Liver (tissue), 9 donors: ENCODE data around the gene PGD. TPM values are rescaled to one million over a fixed set of nuclear protein-coding genes. Genes with fewer than 3 reads are reported as not detected.

ENCODE experiments used
- DNase-seq: peaks from one replicate; pipeline ENCODE4 v3.0.0-alpha.2; 2017; ENCODE audit warnings: low spot score
- H3K27ac ChIP-seq, 2 donors: one replicate each; pipeline ENCODE4 v1.7.0; 2013; ENCODE audit warnings: inconsistent platforms in 2 of 2, low read length in 2 of 2, control low read depth in 1 of 2, low read depth in 1 of 2, mild to moderate bottlenecking in 1 of 2
- H3K27me3 ChIP-seq, 4 donors: one replicate each; pipeline versions ENCODE4 v1.6.1 to v1.7.0; 2013; ENCODE audit warnings: low read length in 3 of 4, inconsistent platforms in 1 of 4, mild to moderate bottlenecking in 1 of 4, moderate library complexity in 1 of 4; ENCODE audit not compliant: control insufficient read depth in 4 of 4, insufficient read depth in 4 of 4
- H3K36me3 ChIP-seq, 4 donors: one replicate each; pipeline versions ENCODE4 v1.6.1 to v1.7.0; 2013; ENCODE audit warnings: low read length in 3 of 4, mild to moderate bottlenecking in 3 of 4, low read depth in 1 of 4, moderate library complexity in 1 of 4; ENCODE audit not compliant: control insufficient read depth in 4 of 4, insufficient read depth in 3 of 4
- H3K4me1 ChIP-seq, 4 donors: one replicate each; pipeline versions ENCODE4 v1.6.1 to v1.7.0; 2013; ENCODE audit warnings: low read length in 3 of 4, mild to moderate bottlenecking in 3 of 4, moderate library complexity in 1 of 4; ENCODE audit not compliant: control insufficient read depth in 4 of 4, insufficient read depth in 4 of 4
- H3K4me3 ChIP-seq, 3 donors: one replicate each; pipeline versions ENCODE4 v1.6.1 to v1.7.0; 2013; ENCODE audit warnings: low read length in 3 of 3, control low read depth in 1 of 3, low read depth in 1 of 3, mild to moderate bottlenecking in 1 of 3
- H3K9ac ChIP-seq, 2 donors: one replicate each; pipeline ENCODE4 v1.7.0; 2013; ENCODE audit warnings: low read length in 2 of 2, mild to moderate bottlenecking in 2 of 2, moderate library complexity in 2 of 2, control low read depth in 1 of 2, low read depth in 1 of 2
- H3K9me3 ChIP-seq, 4 donors: one replicate each; pipeline versions ENCODE4 v1.6.1 to v1.7.0; 2013; ENCODE audit warnings: low read length in 3 of 4; ENCODE audit not compliant: control insufficient read depth in 4 of 4
- CTCF ChIP-seq: fragments of 150-350 bp; IDR thresholded peaks from 2 replicates; pipeline ENCODE4 v1.5.1; 2017; ENCODE audit warnings: improper control_type of control experiment, low read depth, low read length; ENCODE audit not compliant: missing input control
- EGR1 ChIP-seq, 2 donors: IDR thresholded peaks; 2 replicates each; pipeline ENCODE4 v1.6.1; 2016 to 2018; ENCODE audit warnings: antibody characterized with exemption in 2 of 2, low read depth in 2 of 2
- FOXA1 ChIP-seq: IDR thresholded peaks from 2 replicates; pipeline ENCODE4 v1.6.1; 2016; ENCODE audit warnings: antibody characterized with exemption
- FOXA2 ChIP-seq: IDR thresholded peaks from 2 replicates; pipeline ENCODE4 v1.6.1; 2016; ENCODE audit warnings: antibody characterized with exemption
- GABPA ChIP-seq, 2 donors: IDR thresholded peaks in 1 of 2; conservative IDR thresholded peaks in 1 of 2; 2 replicates each; pipeline ENCODE4 v1.6.1; 2016; ENCODE audit warnings: antibody characterized with exemption in 2 of 2, mild to moderate bottlenecking in 1 of 2, moderate library complexity in 1 of 2
- HNF4A ChIP-seq, 2 donors: conservative IDR thresholded peaks; 2 replicates each; pipeline ENCODE4 v1.6.1; 2016; ENCODE audit warnings: antibody characterized with exemption in 2 of 2, mild to moderate bottlenecking in 2 of 2
- HNF4G ChIP-seq: IDR thresholded peaks from 2 replicates; pipeline ENCODE4 v1.6.1; 2016; ENCODE audit warnings: antibody characterized with exemption
- JUND ChIP-seq, 2 donors: IDR thresholded peaks; 2 replicates each; pipeline ENCODE4 v1.6.1; 2016; ENCODE audit warnings: antibody characterized with exemption in 2 of 2
- MAX ChIP-seq: IDR thresholded peaks from 2 replicates; pipeline ENCODE4 v1.6.1; 2016; ENCODE audit warnings: antibody characterized with exemption
- NR2F2 ChIP-seq: IDR thresholded peaks from 2 replicates; pipeline ENCODE4 v1.6.1; 2016; ENCODE audit warnings: antibody characterized with exemption
- RAD21 ChIP-seq, 2 donors: IDR thresholded peaks; 2 replicates each; pipeline ENCODE4 v1.6.1; 2016; ENCODE audit warnings: antibody characterized with exemption in 2 of 2, mild to moderate bottlenecking in 2 of 2
- RXRA ChIP-seq, 2 donors: IDR thresholded peaks; 2 replicates each; pipeline ENCODE4 v1.6.1; 2017 to 2018; ENCODE audit warnings: antibody characterized with exemption in 2 of 2, mild to moderate bottlenecking in 1 of 2
- SP1 ChIP-seq: IDR thresholded peaks from 2 replicates; pipeline ENCODE4 v1.6.1; 2018; ENCODE audit warnings: antibody characterized with exemption, mild to moderate bottlenecking
- TAF1 ChIP-seq: conservative IDR thresholded peaks from 2 replicates; pipeline ENCODE4 v1.6.1; 2016; ENCODE audit warnings: antibody characterized with exemption, mild to moderate bottlenecking
- YY1 ChIP-seq: IDR thresholded peaks from 2 replicates; pipeline ENCODE4 v1.6.1; 2016; ENCODE audit warnings: antibody characterized with exemption, mild to moderate bottlenecking
- WGBS: extraction: QIAGEN DNeasy Blood & Tissue Kit; methylation state at CpG from one replicate; pipeline ENCODE4 v1.1.7; 2013; 5-methylcytosine and 5-hydroxymethylcytosine counted together
- polyA plus RNA-seq, 2 donors: library from polyadenylated mRNA; stranded (reverse) in 1 of 2; unstranded in 1 of 2; fragments of 200-250 nt in 1 of 2; fragments of >200 nt in 1 of 2; fragmentation: Nextera tagmentation in 1 of 2; extraction: Ambion mirVana in 1 of 2; gene quantifications; one replicate each; pipeline versions ENCODE4 v1.2.1 to v1.2.3, GENCODE V29; 2013 to 2015
- total RNA-seq, 2 donors: library from RNA; depleted of rRNA; stranded (reverse); fragments of >200 nt; gene quantifications; one replicate each; pipeline ENCODE4 v1.2.3, GENCODE V29; 2014
- TF ChIP-seq, protein P1 (sequence below): IDR thresholded peaks from 2 replicates; pipeline ENCODE4 v1.6.1; 2016; ENCODE audit warnings: antibody characterized with exemption
- TF ChIP-seq, protein P2 (sequence below): IDR thresholded peaks from 2 replicates; pipeline ENCODE4 v1.6.1; 2016; ENCODE audit warnings: antibody characterized with exemption, mild to moderate bottlenecking
- TF ChIP-seq, protein P3 (sequence below): IDR thresholded peaks from 2 replicates; pipeline ENCODE4 v1.6.1; 2016; ENCODE audit warnings: antibody characterized with exemption
- donor health status: healthy.
- donor health status: healthy.
- donor health status: healthy.
- donor health status: healthy.
- donor health status: healthy.

Gene PGD
- total and polyA plus RNA-seq, 4 donors: 45.9 to 112 (median 70.7) TPM

DNA sequence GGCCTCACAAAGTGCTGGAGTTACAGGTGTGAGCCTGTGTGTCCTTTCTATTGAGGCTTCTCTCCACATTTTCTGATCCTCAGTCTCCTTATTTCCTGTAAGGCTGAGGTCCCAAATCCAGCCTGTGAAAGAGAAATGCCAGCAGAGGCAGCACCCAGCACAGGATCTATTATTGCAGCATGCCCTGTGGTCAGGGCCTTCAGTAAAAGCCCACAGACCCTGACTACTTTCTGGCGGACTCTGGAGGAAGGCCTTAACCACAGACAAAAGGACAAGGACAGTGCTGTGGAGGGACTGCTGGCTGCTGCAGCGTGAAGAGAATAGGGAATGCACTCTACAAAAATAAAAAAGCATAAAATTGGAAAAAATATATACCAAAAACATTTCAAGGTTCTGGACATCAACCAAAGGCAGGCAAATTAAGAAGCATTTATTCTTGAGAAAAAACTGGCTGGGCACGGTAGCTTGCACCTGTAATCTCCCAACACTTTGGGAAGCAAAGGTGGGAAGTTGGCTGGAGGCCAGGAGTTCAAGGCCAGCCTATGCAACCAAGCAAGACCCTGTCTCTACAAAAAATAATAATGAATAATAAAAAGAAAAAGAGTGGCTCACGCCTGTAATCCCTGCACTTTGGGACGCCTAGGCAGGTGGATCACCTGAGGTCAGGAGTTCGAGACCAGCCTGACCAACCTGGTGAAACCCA is 9.4 kb upstream of the PGD start:
- Histone ChIP-seq H3K36me3 (no peaks in the 10 kb centered on the region), H3K27me3 (no peaks in the 10 kb centered on the region), H3K9me3 (no peaks in the 10 kb centered on the region), H3K27ac (no peak overlapping the region), H3K9ac (no peak overlapping the region), H3K4me3 (no peak overlapping the region), H3K4me1 (peaks cover 7 to 17% (median 11%) of the 10 kb centered on the region in 4 donors)
- TF ChIP-seq FOXA1 (no peak), CTCF (no peak), HNF4A (conservative IDR thresholded peaks at IDR 0.05) (no peak), HNF4G (no peak), FOXA2 (no peak), RXRA (IDR thresholded peaks at IDR 0.05) (no peak), RAD21 (IDR thresholded peaks at IDR 0.05) (no peak), YY1 (no peak)
- TF ChIP-seq, protein P1, sequence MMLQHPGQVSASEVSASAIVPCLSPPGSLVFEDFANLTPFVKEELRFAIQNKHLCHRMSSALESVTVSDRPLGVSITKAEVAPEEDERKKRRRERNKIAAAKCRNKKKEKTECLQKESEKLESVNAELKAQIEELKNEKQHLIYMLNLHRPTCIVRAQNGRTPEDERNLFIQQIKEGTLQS: no peak
- TF ChIP-seq, protein P2, sequence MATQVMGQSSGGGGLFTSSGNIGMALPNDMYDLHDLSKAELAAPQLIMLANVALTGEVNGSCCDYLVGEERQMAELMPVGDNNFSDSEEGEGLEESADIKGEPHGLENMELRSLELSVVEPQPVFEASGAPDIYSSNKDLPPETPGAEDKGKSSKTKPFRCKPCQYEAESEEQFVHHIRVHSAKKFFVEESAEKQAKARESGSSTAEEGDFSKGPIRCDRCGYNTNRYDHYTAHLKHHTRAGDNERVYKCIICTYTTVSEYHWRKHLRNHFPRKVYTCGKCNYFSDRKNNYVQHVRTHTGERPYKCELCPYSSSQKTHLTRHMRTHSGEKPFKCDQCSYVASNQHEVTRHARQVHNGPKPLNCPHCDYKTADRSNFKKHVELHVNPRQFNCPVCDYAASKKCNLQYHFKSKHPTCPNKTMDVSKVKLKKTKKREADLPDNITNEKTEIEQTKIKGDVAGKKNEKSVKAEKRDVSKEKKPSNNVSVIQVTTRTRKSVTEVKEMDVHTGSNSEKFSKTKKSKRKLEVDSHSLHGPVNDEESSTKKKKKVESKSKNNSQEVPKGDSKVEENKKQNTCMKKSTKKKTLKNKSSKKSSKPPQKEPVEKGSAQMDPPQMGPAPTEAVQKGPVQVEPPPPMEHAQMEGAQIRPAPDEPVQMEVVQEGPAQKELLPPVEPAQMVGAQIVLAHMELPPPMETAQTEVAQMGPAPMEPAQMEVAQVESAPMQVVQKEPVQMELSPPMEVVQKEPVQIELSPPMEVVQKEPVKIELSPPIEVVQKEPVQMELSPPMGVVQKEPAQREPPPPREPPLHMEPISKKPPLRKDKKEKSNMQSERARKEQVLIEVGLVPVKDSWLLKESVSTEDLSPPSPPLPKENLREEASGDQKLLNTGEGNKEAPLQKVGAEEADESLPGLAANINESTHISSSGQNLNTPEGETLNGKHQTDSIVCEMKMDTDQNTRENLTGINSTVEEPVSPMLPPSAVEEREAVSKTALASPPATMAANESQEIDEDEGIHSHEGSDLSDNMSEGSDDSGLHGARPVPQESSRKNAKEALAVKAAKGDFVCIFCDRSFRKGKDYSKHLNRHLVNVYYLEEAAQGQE: no peak
- TF ChIP-seq, protein P3, sequence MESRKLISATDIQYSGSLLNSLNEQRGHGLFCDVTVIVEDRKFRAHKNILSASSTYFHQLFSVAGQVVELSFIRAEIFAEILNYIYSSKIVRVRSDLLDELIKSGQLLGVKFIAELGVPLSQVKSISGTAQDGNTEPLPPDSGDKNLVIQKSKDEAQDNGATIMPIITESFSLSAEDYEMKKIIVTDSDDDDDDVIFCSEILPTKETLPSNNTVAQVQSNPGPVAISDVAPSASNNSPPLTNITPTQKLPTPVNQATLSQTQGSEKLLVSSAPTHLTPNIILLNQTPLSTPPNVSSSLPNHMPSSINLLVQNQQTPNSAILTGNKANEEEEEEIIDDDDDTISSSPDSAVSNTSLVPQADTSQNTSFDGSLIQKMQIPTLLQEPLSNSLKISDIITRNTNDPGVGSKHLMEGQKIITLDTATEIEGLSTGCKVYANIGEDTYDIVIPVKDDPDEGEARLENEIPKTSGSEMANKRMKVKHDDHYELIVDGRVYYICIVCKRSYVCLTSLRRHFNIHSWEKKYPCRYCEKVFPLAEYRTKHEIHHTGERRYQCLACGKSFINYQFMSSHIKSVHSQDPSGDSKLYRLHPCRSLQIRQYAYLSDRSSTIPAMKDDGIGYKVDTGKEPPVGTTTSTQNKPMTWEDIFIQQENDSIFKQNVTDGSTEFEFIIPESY: no peak
- WGBS: 96% methylated on average over 6 of the region's 6 CpGs
- DNase-seq: no peak

DNA sequence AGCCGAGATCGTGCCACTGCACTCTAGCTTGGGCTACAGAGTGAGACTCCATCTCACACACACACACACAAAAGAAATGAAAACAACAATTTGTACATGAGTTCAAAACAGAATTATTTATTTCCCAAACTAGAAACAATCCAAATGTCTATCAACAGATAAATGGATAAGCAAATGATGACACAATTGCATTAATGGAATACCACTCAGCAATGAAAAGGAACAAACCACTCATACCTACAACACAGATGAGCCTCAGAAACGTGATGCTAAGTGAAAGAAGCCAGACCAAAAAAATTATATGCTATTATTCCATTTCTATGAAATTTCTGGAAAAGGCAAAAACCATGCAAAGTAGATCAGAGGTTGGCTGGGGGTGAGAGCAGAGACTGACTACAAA is 2.0 kb upstream of the PGD start:
- no peak for DNase-seq
- H3K9me3 ChIP-seq: no peaks in the 10 kb centered on the region
- H3K27me3 ChIP-seq: no peaks in the 10 kb centered on the region
- no peak overlapping the region for H3K27ac ChIP-seq
- H3K9ac ChIP-seq: no peak overlapping the region
- H3K36me3 ChIP-seq: no peaks in the 10 kb centered on the region
- 97% methylated on average over 3 of the region's 3 CpGs for WGBS
- no peak overlapping the region for H3K4me3 ChIP-seq
- H3K4me1 ChIP-seq: peaks cover 3 to 26% (median 18%) of the 10 kb centered on the region in 4 donors
- TF ChIP-seq HNF4A (conservative IDR thresholded peaks at IDR 0.05) (no peak), EGR1 (IDR thresholded peaks at IDR 0.05; ENCODE audit: low read depth in 2 of 2) (no peak), TAF1 (no peak), MAX (no peak), SP1 (no peak), NR2F2 (no peak), CTCF (no peak), RXRA (IDR thresholded peaks at IDR 0.05) (no peak), FOXA2 (no peak), FOXA1 (no peak), GABPA (IDR thresholded peaks at IDR 0.05 in 1 of 2, conservative IDR thresholded peaks at IDR 0.05 in 1 of 2) (no peak), YY1 (no peak), JUND (IDR thresholded peaks at IDR 0.05) (no peak), RAD21 (IDR thresholded peaks at IDR 0.05) (no peak), HNF4G (no peak)
- TF ChIP-seq, protein P3: no peak
- TF ChIP-seq, protein P1: no peak
